ENCODE results near the gene CRELD2.

The CRELD2 gene

DNA sequence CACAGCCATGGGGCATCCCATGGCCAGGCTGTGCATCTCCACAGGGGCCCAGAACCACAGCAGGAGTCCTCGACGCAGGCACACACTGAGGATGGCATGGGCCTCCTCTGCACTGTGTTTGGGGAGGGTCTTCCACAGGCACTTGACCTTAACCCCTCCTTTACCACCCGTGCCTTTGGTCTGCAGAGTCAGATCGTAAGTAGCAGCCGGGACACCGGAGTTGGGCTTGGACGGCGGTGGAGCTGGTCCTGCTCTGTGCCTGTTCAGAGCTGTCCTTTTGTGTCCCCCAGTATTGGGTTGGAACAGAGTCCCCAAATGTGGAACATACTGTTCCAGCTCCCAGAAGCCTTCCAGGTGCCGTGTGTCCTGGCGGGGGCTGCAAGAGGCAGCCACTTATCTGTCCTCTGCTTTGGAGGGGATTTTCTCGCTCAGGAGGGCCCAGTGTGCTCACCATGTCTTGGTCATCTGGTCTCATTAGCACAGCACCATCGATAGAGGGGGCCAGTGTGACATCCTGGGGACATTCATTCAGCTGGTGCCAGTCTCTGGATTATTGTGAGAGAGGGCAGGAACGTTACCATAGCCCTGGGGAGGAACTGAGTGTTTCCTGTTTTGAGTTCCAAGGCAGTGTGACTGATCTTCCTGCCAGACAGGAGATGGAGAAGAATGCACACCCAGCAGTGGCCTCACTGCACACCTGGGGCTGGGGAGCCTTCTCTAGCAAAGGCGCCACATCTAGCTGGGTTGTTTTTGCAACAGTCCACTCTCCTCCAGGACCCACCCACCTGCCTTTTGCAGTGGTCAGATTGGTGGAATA lies 12.4 kb downstream of the CRELD2 start:
- TF ChIP-seq, protein P1, sequence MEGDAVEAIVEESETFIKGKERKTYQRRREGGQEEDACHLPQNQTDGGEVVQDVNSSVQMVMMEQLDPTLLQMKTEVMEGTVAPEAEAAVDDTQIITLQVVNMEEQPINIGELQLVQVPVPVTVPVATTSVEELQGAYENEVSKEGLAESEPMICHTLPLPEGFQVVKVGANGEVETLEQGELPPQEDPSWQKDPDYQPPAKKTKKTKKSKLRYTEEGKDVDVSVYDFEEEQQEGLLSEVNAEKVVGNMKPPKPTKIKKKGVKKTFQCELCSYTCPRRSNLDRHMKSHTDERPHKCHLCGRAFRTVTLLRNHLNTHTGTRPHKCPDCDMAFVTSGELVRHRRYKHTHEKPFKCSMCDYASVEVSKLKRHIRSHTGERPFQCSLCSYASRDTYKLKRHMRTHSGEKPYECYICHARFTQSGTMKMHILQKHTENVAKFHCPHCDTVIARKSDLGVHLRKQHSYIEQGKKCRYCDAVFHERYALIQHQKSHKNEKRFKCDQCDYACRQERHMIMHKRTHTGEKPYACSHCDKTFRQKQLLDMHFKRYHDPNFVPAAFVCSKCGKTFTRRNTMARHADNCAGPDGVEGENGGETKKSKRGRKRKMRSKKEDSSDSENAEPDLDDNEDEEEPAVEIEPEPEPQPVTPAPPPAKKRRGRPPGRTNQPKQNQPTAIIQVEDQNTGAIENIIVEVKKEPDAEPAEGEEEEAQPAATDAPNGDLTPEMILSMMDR (tag by site-specific recombination; IDR thresholded peaks at IDR 0.05) = peak; percentile 84
- peak; percentile 42; the same call in 1 of the 2 replicates for TF ChIP-seq KLF8 (tag by site-specific recombination; IDR thresholded peaks at IDR 0.05)
- TF ChIP-seq, protein P2, sequence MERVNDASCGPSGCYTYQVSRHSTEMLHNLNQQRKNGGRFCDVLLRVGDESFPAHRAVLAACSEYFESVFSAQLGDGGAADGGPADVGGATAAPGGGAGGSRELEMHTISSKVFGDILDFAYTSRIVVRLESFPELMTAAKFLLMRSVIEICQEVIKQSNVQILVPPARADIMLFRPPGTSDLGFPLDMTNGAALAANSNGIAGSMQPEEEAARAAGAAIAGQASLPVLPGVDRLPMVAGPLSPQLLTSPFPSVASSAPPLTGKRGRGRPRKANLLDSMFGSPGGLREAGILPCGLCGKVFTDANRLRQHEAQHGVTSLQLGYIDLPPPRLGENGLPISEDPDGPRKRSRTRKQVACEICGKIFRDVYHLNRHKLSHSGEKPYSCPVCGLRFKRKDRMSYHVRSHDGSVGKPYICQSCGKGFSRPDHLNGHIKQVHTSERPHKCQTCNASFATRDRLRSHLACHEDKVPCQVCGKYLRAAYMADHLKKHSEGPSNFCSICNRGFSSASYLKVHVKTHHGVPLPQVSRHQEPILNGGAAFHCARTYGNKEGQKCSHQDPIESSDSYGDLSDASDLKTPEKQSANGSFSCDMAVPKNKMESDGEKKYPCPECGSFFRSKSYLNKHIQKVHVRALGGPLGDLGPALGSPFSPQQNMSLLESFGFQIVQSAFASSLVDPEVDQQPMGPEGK (tag by site-specific recombination; IDR thresholded peaks at IDR 0.05) = peak; percentile 43
- TF ChIP-seq ZNF654 (tag by site-specific recombination; IDR thresholded peaks at IDR 0.05; ENCODE audit: low read depth) = peak; percentile 80
- no peak for TF ChIP-seq ZSCAN18 (tag by site-specific recombination; IDR thresholded peaks at IDR 0.05)
- TF ChIP-seq ZNF138 (tag by site-specific recombination; IDR thresholded peaks at IDR 0.05; ENCODE audit: borderline replicate concordance) = no peak
- no peak for TF ChIP-seq ZNF843 (tag by site-specific recombination; IDR thresholded peaks at IDR 0.05)
- 0 out of 2 replicates have a peak, but pooled peaks have one; percentile 49 for TF ChIP-seq ZNF600 (tag by site-specific recombination; IDR thresholded peaks at IDR 0.05)
- TF ChIP-seq ZBTB21 (tag by site-specific recombination; IDR thresholded peaks at IDR 0.05) = no peak
- Histone ChIP-seq H3K9me3 (ENCODE audit: control insufficient read depth, insufficient read depth, low read depth, low read length) (no peaks in the 10 kb centered on the region), H3K4me3 (ENCODE audit: low read depth, low read length) (no peak overlapping the region), H3K36me3 (ENCODE audit: control insufficient read depth in 2 of 2, insufficient read depth in 1 of 2, low read length in 2 of 2) (peaks cover 0 to 8% of the 10 kb centered on the region in 2 experiments; a peak in 1 of 3 replicates), H3K27ac (ENCODE audit: extremely low read depth, low read depth, low read length) (no peak overlapping the region), H3K4me1 (ENCODE audit: control insufficient read depth, insufficient read depth, low read length) (no peaks in the 10 kb centered on the region)
- ChIA-PET CTCF (interaction anchor here (0.5 to 4.5 kb wide), 28 partner anchors 9 to 310 kb away, joined by 3 to 67 read pairs (median 4); no protein-coding TSS in a partner anchor), POLR2A (interaction anchor here (0.8 to 1.6 kb wide), 3 partner anchors 21 to 36 kb away, joined by 3 to 4 read pairs (median 3); no protein-coding TSS in a partner anchor)

DNA sequence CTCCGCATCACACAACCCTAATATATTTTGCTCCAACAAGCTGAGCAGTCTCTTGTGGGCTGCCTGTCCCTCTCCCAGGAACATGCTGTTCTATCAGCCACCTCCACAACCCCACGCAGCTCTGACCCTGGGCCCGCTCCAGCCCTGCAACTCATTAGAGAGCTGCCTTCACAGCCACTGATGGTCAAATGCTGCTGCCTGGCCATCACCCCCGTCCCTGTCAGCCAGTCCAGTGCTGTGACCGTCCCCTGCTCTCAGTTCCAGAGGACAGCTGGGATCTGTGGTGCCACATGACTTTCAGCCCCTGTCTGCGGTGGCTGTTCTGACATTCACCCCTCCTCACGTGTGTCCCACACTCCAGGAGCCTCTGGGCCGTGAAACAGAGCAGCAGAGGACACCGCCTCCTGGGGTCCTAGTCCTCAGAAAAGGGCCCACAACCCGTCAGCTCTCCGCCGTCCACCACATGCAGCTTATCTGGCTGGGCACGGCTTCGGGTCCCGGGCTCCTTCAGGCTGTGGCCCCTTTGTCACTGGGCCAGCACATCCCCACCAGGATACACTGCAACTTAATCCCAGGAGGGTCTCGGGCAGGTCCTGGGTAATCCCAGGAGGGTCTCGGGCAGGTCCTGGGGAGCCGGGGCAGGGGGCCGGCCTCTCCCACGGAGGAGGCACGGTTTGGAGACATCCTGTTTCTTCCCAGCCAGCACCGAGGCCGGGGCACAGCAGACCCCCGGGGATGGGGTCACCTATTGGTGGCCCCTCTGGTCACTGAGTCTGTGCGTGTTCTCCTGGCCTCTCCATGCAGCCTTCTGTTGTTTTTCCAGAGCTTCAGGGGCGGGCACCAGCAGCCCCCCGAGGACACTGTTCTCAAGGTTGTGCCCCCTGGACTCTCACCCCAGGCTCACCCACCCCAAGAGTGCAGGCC lies 15.1 kb downstream of the CRELD2 start:
- Histone ChIP-seq H3K27ac (ENCODE audit: extremely low read depth, low read depth, low read length) (no peak overlapping the region), H3K9me3 (ENCODE audit: control insufficient read depth, insufficient read depth, low read depth, low read length) (no peaks in the 10 kb centered on the region), H3K4me1 (ENCODE audit: control insufficient read depth, insufficient read depth, low read length) (peaks cover 7% of the 10 kb centered on the region), H3K36me3 (ENCODE audit: control insufficient read depth in 2 of 2, insufficient read depth in 1 of 2, low read length in 2 of 2) (no peaks in the 10 kb centered on the region), H3K4me3 (ENCODE audit: low read depth, low read length) (no peak overlapping the region)
- POLR2A ChIA-PET = interaction anchor here (1.0 to 1.7 kb wide), 2 partner anchors 15 to 97 kb away, joined by 3 to 4 read pairs; partner anchors contain the start of genes ALG12 and CRELD2
- CTCF ChIA-PET = interaction anchor here (0.5 to 4.5 kb wide), 4 partner anchors 76 to 592 kb away, joined by 3 to 32 read pairs (median 8); no protein-coding TSS in a partner anchor
- no peak for TF ChIP-seq ZFHX2 (tag by site-specific recombination; conservative IDR thresholded peaks at IDR 0.05)
- no peak for TF ChIP-seq ZNF555 (tag by site-specific recombination; conservative IDR thresholded peaks at IDR 0.05)
- TF ChIP-seq, protein P3, sequence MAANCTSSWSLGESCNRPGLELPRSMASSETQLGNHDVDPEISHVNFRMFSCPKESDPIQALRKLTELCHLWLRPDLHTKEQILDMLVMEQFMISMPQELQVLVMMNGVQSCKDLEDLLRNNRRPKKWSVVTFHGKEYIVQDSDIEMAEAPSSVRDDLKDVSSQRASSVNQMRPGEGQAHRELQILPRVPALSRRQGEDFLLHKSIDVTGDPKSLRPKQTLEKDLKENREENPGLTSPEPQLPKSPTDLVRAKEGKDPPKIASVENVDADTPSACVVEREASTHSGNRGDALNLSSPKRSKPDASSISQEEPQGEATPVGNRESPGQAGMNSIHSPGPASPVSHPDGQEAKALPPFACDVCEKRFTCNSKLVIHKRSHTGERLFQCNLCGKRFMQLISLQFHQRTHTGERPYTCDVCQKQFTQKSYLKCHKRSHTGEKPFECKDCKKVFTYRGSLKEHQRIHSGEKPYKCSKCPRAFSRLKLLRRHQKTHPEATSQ (tag by site-specific recombination; IDR thresholded peaks at IDR 0.05) = no peak
- TF ChIP-seq GLI4 (tag by site-specific recombination; IDR thresholded peaks at IDR 0.05) = no peak
- peak; percentile 98 for TF ChIP-seq ZNF341 (tag by site-specific recombination; IDR thresholded peaks at IDR 0.05; ENCODE audit: low read depth)
- no peak for TF ChIP-seq ZFP41 (tag by site-specific recombination; IDR thresholded peaks at IDR 0.05; ENCODE audit: borderline replicate concordance)
- TF ChIP-seq ZIC2 (tag by site-specific recombination; IDR thresholded peaks at IDR 0.05) = peak; percentile 34; the same call in 1 of the 2 replicates
- TF ChIP-seq ZNF560 (tag by site-specific recombination; IDR thresholded peaks at IDR 0.05; ENCODE audit: borderline replicate concordance) = no peak

Measured in HEK293 (cell line).